Cardiac fibroblast (primary cell): ENCODE data around the gene STARD7.
A peak's percentile ranks its signal among the peaks of the same experiment; 100 is the strongest.

Source experiments
- DNase-seq, 2 donors: peaks; one replicate each; pipeline versions ENCODE4 v3.0.0 to v3.0.0-alpha.2; 2010; ENCODE audit warnings: low read depth in 2 of 2
- H3K4me3 ChIP-seq, 2 donors: replicated peaks in 1 of 2; 1 replicate in 1 of 2; 2 replicates in 1 of 2; pipeline ENCODE4 v1.5.1; 2011; ENCODE audit warnings: low read depth in 2 of 2, low read length in 2 of 2, mild to moderate bottlenecking in 2 of 2, moderate library complexity in 1 of 2
- TF ChIP-seq, protein P1 (sequence below): IDR thresholded peaks from one replicate; pipeline ENCODE4 v1.5.1; 2011; ENCODE audit warnings: low read depth, mild to moderate bottlenecking, low read length, inconsistent platforms

The STARD7 gene

DNA sequence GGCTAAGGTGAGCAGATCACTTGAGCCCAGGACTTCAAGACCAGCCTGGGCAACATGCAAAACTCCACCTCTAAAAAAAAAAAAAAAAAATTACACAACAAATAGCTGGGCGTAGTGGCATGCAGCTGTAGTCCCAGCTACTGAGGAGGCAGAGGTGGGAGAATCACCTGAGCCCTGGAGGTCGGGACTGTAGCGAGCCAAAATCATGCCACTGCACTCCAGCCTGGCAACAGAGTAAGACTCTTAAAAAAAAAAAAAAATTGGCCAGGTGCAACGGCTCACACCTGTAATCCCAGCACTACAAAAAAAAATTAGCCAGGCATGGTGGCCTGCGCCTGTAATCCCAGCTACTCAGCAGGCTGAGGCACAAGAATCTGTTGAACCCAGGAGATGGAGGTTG is 7.3 kb downstream of the STARD7 start:
- no peak overlapping the region for H3K4me3 ChIP-seq
- TF ChIP-seq, protein P1, sequence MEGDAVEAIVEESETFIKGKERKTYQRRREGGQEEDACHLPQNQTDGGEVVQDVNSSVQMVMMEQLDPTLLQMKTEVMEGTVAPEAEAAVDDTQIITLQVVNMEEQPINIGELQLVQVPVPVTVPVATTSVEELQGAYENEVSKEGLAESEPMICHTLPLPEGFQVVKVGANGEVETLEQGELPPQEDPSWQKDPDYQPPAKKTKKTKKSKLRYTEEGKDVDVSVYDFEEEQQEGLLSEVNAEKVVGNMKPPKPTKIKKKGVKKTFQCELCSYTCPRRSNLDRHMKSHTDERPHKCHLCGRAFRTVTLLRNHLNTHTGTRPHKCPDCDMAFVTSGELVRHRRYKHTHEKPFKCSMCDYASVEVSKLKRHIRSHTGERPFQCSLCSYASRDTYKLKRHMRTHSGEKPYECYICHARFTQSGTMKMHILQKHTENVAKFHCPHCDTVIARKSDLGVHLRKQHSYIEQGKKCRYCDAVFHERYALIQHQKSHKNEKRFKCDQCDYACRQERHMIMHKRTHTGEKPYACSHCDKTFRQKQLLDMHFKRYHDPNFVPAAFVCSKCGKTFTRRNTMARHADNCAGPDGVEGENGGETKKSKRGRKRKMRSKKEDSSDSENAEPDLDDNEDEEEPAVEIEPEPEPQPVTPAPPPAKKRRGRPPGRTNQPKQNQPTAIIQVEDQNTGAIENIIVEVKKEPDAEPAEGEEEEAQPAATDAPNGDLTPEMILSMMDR: no peak
- DNase-seq: no peak

- DNase-seq: no peak
Observed at GRCh38 chr2:96198921-96199320, 9.7 kb downstream of the STARD7 start.

DNA sequence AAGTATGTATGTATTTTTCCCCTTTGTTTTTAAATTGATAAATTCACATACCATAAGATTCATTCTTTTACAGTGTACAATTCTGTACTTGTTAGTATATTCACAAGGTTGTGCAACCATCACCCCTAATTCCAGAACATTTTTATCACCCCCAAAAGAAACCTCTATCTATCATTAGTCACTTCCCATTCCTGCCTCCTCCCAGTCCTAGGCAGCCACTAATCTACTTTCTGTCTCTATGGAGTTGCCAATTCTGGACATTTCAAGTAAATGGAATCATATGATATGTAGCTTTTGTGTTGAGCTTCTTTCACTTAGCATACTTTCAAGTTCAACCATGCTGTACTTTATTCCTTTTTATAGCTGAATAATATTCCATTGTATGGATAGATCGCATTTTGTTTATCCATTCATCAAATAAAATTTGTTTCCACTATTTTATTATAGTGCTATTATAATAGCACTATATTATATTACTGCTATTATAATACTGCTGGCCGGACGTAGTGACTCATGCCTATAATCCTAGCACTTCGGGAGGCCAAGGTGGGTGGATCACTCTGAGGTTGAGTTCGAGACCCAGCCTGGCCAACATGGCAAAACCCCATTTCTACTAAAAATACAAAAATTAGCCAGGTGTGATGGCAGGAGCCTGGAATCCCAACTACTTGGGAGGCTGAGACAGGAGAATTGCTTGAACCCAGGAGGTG is 10.9 kb downstream of the STARD7 start:
- no peak overlapping the region for H3K4me3 ChIP-seq
- DNase-seq: peak; percentile 42 to 49
- TF ChIP-seq, protein P1: no peak

More at GRCh38 chr2:96198921-96199320, 9.7 kb downstream of the STARD7 start:
- TF ChIP-seq, protein P1: no peak
- no peak overlapping the region for H3K4me3 ChIP-seq

GRCh38 chr2:96195410-96196066 is 13.1 kb downstream of the STARD7 start:
- TF ChIP-seq, protein P1: no peak
- DNase-seq: peak in 1 of 2 donors; percentile 60
- H3K4me3 ChIP-seq: no peak overlapping the region

GRCh38 chr2:96191937-96192670 is 16.5 kb downstream of the STARD7 start:
- TF ChIP-seq, protein P1: no peak
- H3K4me3 ChIP-seq: no peak overlapping the region
- no peak for DNase-seq

- no peak for DNase-seq
- TF ChIP-seq, protein P1: no peak
- H3K4me3 ChIP-seq: no peak overlapping the region
Observed at GRCh38 chr2:96188821-96189526, 19.7 kb downstream of the STARD7 start.
